Mononuclear cell (primary cell): ENCODE results near the gene LBHD1. TPM values are rescaled to one million over a fixed set of nuclear protein-coding genes. Genes with fewer than 3 reads are reported as not detected.

Source experiments
- H3K27me3 ChIP-seq: 2 replicates; pipeline ENCODE4 v1.6.0; 2011; ENCODE audit warnings: low read length, control low read depth; ENCODE audit not compliant: insufficient read depth
- H3K4me1 ChIP-seq: 2 replicates; pipeline ENCODE4 v1.5.1; 2011; ENCODE audit warnings: mild to moderate bottlenecking, low read length, control low read depth; ENCODE audit not compliant: insufficient read depth
- H3K4me3 ChIP-seq: 2 replicates; pipeline ENCODE4 v1.5.1; 2011; ENCODE audit warnings: mild to moderate bottlenecking, low read length, moderate library complexity
- H3K9me3 ChIP-seq: 2 replicates; pipeline ENCODE4 v1.5.1; 2011; ENCODE audit warnings: low read depth, mild to moderate bottlenecking, control low read depth, low read length
- total RNA-seq: library from RNA; depleted of rRNA; stranded (reverse); fragments of >200 nt; gene quantifications from one replicate; pipeline ENCODE4 v1.2.3, GENCODE V29; 2012

LBHD1 gene
- total RNA-seq = 5.9 TPM

GRCh38 chr11:62671608-62672389, at the start of gene LBHD1, which contains the start of gene UQCC3:
Gene LBHD1, minus strand, starts transcription at chr11:62672267. Its CDS starts 2,236 bp downstream, at chr11:62670031.
Gene UQCC3, plus strand, starts transcription at chr11:62671673. Its CDS starts 73 bp downstream, at chr11:62671746.
- H3K9me3 ChIP-seq = no peaks in the 10 kb centered on the region
- H3K4me3 ChIP-seq = peak within 1 kb of the TSS; percentile 94
- H3K4me1 ChIP-seq = peaks cover 42% of the 10 kb centered on the region
- H3K27me3 ChIP-seq = no peaks in the 10 kb centered on the region

DNA sequence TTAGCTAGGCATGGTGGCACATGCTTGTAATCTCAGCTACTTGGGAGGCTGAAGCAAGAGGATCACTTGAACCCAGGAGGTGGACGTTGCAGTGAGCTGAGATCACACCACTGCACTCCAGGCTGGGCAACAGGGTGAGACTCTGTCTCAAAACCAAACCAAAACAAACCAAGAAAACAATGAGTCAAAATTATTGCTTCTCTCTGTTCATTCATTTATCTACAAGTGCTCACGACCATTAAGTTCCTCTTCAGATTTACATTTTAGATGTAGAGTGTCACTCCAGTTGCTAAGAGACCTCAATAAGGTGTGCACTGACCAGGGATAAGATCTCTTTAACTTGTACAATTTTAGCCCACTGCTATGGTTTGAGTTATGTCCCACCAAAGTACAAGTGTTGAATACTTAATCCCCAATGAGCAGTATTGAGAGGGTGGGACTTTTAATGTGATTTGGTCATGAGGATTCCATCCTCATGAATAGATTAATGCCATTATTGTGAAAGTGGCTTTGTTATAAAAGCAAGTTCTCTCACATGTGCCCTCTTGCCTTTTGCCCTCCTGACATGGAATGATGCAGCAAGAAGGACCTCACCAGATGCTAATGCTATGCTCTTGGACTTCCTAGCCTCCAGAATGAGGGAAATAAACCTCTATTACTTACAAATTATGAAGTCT, 47.4 kb upstream of the LBHD1 start:
- no peaks in the 10 kb centered on the region for H3K9me3 ChIP-seq
- peaks cover 12% of the 10 kb centered on the region for H3K4me1 ChIP-seq
- no peaks in the 10 kb centered on the region for H3K27me3 ChIP-seq
- H3K4me3 ChIP-seq = no peak overlapping the region

DNA sequence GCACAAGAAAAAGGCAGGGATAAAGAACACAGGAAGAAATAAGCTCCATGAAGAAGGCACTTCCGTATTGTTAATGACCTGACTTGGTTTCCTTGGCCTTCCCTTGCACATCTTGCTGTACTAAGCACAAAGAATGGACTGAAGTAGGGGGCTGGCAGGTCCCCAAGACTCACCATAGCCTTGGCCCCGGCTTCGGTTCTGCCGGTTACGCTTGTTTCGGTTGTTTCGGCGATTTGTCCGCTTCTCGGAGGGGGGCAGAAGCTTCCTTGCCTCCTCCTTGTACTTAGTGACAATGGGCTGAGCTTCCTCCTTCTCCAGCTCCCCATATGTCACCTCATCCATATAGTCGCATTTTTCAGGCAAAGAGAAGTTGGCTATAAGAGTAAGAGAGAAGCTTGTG, 44.7 kb upstream of the LBHD1 start:
- Histone ChIP-seq H3K27me3 (no peaks in the 10 kb centered on the region), H3K4me1 (peaks cover 6% of the 10 kb centered on the region)

DNA sequence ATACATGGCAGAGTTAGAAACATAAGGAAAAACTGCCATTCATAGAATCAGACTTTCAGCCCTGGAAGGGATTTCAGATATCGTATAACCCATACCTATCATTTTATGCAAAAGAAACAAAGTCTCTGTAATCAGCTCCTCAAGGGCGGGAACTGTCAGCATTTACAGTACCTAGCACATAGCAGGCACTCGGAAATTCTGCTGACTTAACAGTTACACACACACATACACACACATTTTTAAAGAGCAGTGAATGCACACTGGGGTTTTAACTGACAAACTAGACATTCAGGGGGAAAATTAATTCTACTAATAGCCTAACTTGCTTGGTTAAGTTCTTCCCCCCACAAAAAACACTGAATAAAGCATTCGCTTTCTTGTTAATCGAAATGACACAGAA, 44.1 kb upstream of the LBHD1 start:
- Histone ChIP-seq H3K4me3 (no peak overlapping the region), H3K27me3 (no peaks in the 10 kb centered on the region), H3K9me3 (no peaks in the 10 kb centered on the region), H3K4me1 (peaks cover 6% of the 10 kb centered on the region)

More for the DNA sequence above, 44.7 kb upstream of the LBHD1 start:
- H3K4me3 ChIP-seq = no peak overlapping the region
- H3K9me3 ChIP-seq = no peaks in the 10 kb centered on the region

DNA sequence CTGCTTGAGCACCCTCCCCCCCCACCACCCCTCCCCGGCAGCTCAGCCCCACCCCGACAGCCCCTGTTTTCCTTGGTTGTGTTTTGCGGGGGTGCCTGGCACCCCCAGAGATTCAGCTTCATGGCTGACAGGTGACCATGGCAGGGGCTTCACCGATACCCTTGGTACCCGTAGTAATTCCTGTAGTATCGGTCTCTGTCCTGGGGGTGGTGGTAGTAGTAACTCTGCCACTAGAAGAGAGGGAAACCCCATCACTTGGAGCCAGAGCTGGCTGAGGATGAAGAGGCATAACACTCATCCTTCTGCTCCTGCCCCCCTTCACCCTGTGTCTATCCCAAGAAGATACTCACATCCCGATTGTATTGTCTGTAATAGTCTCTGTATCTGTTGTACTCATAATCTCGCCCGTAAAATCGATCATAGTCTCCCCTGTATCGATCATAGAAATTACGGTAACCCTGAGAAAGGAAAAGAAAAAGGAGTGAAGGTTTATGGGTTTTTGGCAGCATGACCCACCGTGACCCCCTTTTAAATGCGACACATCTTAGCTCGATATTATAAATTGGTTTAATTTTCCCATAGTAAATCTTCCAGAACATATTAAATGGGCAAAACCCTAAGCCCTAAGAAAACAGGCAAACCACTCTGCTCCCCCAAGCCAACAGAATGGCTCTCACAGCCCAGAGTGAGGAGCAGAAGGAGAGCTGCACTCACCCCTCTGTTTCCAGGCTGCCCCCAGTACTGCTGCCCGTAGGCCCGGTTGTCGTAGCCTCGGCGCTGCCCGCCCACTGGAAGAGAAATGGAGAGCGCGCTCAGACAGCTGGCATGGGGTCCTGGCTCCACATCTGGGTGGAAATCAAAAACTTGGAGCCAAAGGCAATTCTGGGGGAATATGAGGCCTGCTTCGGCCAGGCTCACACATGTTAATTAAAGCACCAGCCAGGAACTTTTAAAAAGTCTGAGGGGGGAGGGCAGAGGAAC, 43.4 kb upstream of the LBHD1 start:
- Histone ChIP-seq H3K27me3 (no peaks in the 10 kb centered on the region), H3K4me3 (no peak overlapping the region), H3K4me1 (peaks cover 10% of the 10 kb centered on the region), H3K9me3 (no peaks in the 10 kb centered on the region)

DNA sequence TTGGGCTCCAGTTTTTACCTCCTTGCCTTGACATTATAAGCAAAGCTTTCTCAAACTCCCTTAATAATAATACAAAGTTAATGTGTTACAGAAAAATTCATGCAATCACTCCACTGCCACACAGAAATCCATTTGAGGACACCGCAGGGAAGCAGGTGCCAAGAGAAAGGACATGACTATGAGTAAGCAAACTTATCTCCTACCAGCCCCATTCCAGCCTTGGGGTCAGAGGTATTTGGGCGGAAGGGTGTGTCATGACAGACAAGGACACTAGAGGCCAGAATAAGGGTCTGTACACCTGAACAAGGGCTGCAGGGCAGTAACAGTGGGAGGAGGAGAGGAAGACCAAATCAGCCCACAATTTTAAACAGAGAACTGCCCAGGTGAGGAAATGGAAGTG, 41.3 kb upstream of the LBHD1 start:
- Histone ChIP-seq H3K27me3 (no peaks in the 10 kb centered on the region), H3K9me3 (no peaks in the 10 kb centered on the region), H3K4me1 (peaks cover 24% of the 10 kb centered on the region), H3K4me3 (no peak overlapping the region)

DNA sequence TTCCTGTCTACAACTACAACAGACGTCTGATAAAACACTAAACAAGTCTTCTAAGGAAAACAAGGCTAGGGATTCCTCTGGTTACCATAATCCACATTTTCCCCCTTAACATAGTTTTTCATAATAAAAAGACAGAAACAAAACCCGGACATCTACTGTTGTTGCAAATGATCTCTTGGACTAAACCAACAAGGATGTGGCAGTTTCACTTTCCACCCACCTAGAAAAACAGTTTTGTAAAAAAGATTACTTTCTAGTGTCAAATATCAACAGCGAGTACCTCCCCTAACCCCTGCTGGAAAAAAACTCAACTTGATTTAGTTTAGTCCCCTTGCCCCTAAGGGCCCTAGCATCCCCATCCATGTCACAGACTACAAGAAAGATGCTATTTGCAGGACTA, 40.8 kb upstream of the LBHD1 start:
- no peaks in the 10 kb centered on the region for H3K27me3 ChIP-seq
- peaks cover 29% of the 10 kb centered on the region for H3K4me1 ChIP-seq
- H3K9me3 ChIP-seq = no peaks in the 10 kb centered on the region
- H3K4me3 ChIP-seq = no peak overlapping the region

DNA sequence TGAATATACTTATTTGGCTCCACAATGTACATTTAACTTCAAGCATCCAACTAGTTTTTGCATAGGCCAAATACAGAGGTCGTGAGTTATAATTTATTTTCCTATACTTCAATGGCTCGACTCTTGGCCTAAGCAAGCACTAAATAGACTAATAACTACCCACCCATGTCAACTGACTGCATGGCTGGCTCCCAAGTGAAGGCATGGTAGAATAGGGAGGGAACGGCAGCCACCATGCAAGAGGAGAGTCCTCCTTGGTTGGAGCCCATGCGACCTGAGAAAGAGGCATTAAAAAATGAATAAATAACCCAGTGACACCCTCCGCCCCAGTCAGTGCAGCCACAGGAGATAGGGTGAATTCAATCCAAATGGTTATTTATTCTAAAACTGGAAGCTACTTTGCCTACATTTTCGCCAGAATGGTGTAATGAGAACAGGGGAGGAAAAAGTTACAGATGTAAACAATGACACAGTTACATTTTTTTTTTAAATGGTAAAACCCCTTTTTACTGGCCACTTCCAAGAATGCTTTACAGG, 40.3 kb upstream of the LBHD1 start:
- H3K27me3 ChIP-seq = no peaks in the 10 kb centered on the region
- no peaks in the 10 kb centered on the region for H3K9me3 ChIP-seq
- H3K4me3 ChIP-seq = no peak overlapping the region
- peaks cover 34% of the 10 kb centered on the region for H3K4me1 ChIP-seq

- H3K4me3 ChIP-seq = peak overlapping the region; percentile 67
- H3K9me3 ChIP-seq = no peaks in the 10 kb centered on the region
- H3K27me3 ChIP-seq = no peaks in the 10 kb centered on the region
- H3K4me1 ChIP-seq = peaks cover 54% of the 10 kb centered on the region
Observed at GRCh38 chr11:62710001-62710345, 37.9 kb upstream of the LBHD1 start.

- no peaks in the 10 kb centered on the region for H3K27me3 ChIP-seq
- H3K4me1 ChIP-seq = peaks cover 59% of the 10 kb centered on the region
- H3K9me3 ChIP-seq = no peaks in the 10 kb centered on the region
- H3K4me3 ChIP-seq = peak overlapping the region; percentile 67
Observed at GRCh38 chr11:62709247-62710000, 37.4 kb upstream of the LBHD1 start.

DNA sequence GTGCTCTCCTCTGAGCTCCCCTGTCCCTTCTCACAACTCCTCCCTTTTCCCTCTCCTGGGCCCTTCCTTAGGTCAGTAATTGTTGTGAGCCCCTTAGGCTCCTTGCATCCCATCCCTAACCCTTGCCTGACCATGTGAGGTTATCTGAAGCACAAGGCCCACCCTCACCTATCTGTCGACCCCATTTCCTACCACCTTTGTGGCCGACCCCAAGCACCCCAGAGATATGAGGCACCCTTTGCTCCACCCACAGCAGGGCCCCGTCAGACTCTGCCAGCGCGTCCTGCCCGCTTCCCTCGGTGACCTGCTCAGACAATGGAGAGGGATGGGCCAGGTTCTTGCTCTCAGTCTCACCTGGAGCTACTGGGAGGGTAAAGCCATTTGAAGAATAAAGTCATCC, 36.7 kb upstream of the LBHD1 start:
- H3K9me3 ChIP-seq = no peaks in the 10 kb centered on the region
- H3K4me1 ChIP-seq = peaks cover 65% of the 10 kb centered on the region
- H3K27me3 ChIP-seq = no peaks in the 10 kb centered on the region
- H3K4me3 ChIP-seq = peak overlapping the region; percentile 67

GRCh38 chr11:62708392-62708791, 36.3 kb upstream of the LBHD1 start:
- Histone ChIP-seq H3K4me3 (no peak overlapping the region), H3K4me1 (peaks cover 67% of the 10 kb centered on the region), H3K27me3 (no peaks in the 10 kb centered on the region), H3K9me3 (no peaks in the 10 kb centered on the region)

DNA sequence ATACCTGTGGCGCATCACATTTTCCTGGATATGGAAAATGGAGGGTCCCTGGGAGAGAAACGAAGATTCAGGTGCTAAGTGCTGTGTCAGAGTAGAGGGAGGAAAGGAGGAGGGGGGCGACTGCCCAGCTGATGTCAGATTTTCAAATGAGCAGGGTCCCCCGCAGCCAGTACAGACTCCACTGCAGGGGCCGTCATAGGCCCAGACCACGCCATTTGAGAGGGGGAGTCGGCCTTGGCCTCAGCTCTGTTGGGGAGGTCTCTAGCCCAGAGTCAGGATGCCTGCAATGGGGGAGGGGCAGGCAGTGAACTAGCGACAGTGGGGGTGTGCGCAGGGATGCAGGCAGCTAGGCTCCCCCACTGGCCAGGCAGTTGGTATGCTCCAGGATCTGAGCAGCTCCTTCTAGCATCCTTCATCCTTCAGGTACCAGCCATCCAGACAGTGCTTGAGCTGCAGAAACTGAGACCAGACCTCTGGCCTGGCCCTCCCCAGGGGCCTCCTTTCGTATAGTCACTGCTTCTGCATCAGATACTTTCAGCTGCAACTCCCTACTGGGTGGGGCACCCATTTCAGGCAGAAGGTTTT, 35.3 kb upstream of the LBHD1 start, which contains the start of the genes BSCL2 and GNG3:
Gene BSCL2 (minus strand): TSS at position 148 of the 585 bp plus-strand sequence. CDS start 229 bp downstream, outside the sequence.
Gene GNG3 (plus strand): TSS at position 400 of the 585 bp plus-strand sequence. CDS start 620 bp downstream, outside the sequence.
- H3K4me3 ChIP-seq = peak within 1 kb of the TSS; percentile 61

More for the DNA sequence above, 35.3 kb upstream of the LBHD1 start, which contains the start of the genes BSCL2 and GNG3:
- Histone ChIP-seq H3K4me1 (peaks cover 76% of the 10 kb centered on the region), H3K9me3 (no peaks in the 10 kb centered on the region), H3K27me3 (no peaks in the 10 kb centered on the region)
